Activated CD8-positive, alpha-beta memory T cell treated with anti-CD3 and anti-CD28 coated beads, Interleukin-2, amount 50 U/mL, for 1 hour (primary cell): ENCODE data around the gene ZNF212.

Experiments used
- DNase-seq: peaks from one replicate; pipeline ENCODE4 v3.0.0-alpha.2; 2020; ENCODE audit errors: extremely low read depth

ZNF212 gene

DNA sequence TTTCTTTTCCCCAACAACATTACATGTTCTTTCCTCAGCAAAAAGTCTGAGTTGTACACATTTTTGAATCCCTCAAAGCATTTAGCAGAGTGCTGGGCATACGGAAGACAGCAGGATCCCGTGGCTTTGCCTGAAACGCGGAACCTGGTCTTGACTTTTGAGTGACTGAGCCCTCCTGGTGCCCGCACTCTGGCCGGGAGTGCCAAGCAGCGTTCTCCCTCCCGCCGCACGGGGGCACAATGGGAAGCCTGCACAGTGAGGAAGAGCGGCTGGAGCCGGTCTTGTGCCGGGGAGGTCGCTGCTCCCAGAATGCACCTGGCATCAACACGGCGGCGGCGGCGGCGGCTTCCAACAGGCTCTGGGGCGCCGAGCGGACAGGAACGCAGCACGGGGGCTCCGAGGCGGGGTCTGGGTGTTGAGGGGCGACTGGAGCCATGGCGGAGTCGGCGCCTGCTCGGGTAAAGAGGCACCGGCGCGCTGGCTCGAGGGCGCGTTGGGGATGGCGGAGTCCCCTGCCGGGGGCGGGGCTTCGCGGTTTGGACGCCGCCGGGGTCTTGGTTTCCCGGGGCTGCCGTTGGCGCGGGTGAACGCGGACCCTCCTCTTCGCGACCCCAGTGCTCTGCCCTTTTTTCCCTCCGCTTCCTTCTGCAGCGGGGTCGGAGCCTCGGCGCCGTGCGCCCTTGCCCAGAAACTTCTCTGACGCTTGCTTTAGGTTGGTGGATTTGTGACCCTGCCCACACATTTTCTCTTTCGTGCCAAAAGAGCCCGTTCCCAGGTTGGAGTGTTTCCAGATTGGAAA is at the start of gene ZNF212:
Gene ZNF212 (plus strand): TSS at position 307 of the 799 bp plus-strand sequence. CDS start 128 bp downstream, at position 435.
- DNase-seq: peak; percentile 62

DNA sequence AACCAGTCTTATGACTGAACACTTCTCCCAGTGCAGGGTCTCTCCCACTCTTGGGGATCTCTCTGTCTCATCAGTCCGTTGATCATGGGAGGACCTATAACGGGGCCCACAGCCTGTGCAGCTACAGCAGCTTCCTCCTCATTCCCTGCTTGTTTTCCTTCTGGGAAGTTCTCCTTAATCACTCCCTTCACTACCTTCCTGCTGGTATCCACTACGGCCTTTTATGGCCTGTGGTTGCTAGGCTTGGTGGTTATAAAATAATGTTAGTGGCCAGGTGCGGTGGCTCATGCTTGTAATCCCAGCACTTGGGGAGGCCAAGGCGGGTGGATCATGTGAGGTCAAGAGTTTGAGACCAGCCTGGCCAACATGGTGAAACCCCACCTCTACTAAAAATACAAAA is 47.6 kb upstream of the ZNF212 start:
- no peak for DNase-seq

GRCh38 chr7:149194799-149195179 is 44.7 kb upstream of the ZNF212 start:
- no peak for DNase-seq

DNA sequence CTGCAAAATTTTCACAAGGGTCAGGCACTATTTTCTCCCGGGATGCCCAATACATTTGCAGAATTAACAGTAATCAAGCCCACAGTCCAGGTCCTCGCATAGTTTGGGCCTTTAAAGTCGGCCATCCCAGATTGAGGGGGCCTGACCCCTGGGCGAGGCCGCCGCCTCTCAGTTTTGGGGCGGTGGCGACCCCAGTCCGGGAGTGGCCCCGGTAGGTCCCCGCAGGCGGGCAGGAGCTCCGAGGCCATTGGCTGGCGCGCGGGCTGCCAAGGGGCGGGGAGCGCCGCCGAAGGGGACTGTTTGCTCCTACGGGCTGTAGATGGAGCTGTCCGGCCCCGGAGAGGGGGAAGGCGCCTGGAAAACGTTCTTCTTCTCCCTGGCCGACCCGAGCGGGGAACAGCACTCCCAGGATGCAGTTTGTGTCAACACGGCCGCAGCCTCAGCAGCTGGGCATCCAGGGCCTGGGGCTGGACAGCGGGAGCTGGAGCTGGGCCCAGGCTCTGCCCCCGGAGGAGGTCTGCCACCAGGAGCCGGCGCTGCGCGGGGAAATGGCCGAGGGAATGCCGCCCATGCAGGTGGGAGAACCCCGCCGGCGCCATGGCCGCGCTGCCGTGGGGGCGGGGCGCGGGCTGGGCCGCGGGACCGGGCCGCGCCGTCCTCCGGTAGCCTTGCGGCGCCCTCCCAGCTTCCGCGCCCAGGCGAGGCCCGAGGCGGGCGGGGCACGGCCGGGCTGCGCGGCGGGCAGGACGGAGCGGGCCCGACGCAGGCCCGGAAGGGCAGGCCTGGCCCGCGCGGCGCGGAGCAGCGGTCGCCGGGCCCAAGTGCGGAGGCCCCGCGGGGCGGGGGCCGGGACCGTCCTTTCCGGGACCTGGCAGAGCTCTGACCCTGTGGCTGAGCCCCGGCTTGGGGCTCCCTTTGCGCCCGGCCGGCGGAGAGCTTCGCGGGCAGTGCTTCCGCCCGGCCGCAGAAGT is 44.0 kb upstream of the ZNF212 start, which contains the start of gene ZNF282:
Gene ZNF282 (plus strand): TSS at position 367 of the 971 bp plus-strand sequence. CDS start 44 bp downstream, at position 411.
- DNase-seq: peak; percentile 18

DNA sequence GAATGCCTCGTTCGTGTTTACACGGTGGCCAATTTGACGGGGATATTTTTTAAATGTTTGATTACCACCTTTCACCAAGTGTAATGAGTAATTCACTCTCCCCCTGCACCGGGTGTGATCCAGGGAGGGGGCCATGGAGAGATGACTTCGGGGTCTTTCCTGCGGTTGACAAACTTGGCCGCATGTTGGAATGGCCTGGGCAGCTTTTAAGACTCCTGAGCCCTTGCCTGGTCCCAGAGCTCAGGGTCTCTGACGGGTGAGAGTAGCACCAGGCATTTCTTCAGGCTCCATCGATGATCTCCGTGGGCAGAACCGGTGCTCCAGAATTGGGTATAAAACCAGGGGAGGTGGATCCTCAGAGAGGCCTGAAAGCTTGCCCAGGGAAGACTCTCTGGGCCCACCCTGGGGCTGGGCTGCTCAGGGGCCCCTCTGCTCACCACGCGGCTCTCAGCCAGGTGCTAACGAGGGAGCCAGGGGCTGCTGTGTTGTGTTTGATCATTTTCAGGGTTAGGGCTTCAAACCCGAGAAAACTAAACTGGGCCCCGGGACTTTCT is 43.2 kb upstream of the ZNF212 start:
- no peak for DNase-seq

DNA sequence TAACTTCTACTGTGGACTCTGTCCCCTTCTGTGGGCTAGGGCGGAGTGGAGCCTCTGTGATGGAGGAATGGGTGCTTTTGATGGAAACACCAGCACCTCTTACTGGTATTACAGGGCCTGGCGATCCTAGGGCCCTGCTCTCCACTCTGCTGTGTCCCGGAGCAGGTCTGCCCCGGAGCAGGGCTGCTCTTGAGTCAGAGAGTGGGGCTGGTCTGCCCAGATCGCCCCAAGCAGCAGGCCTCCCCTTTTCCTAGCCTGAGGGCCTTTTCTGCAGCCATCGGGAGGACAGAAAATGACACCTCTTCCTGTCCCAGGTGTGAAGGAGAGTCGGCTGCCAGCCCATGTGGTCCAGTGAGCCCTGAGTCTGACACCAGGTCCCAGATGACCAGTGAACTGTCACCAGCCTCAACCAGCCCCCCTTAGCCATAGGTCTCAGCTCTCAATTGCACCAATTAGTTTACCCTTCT is 42.7 kb upstream of the ZNF212 start:
- DNase-seq: no peak

- no peak for DNase-seq
These were observed 41.8 kb upstream of the ZNF212 start for GRCh38 chr7:149197675-149198074.

- DNase-seq: no peak
These were observed 41.2 kb upstream of the ZNF212 start for GRCh38 chr7:149198161-149198816.

DNA sequence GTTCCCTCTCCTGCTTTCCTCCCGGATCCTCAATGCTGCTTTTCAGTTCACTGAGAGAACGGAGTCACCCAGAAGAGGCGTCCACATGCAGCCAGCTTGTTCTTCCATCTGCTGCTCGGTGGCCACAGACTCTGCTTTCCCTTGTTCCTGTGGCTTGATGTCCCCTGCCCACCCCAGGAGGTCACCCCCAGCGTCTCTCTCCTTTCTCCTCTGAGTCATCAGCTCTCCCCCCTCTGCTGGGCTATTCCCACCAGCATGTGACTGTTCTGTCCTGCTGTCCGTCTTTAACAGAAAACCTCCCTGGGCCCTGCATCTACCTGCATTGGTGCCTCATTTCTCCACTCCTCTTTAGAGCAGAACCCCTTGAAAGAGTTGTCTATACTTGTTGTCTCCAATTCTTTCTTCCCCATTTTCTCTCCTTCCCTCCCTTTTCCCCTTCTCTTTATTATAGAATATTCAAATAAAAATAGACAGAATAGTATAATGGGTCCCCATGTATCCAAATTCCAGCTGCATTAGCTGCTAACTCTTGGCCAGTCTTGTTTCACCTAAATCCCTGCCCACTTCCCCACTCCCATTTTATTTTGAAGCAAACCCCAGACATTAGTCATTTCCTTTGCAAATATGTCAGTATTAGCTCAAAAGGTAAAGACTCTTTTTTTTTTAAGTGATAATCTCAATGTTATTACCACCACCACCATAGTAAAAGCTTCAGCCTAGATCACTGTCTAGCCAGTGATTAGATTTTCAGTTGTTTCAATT is 40.0 kb upstream of the ZNF212 start:
- no peak for DNase-seq

GRCh38 chr7:149202831-149203231 is 36.6 kb upstream of the ZNF212 start:
- no peak for DNase-seq

DNA sequence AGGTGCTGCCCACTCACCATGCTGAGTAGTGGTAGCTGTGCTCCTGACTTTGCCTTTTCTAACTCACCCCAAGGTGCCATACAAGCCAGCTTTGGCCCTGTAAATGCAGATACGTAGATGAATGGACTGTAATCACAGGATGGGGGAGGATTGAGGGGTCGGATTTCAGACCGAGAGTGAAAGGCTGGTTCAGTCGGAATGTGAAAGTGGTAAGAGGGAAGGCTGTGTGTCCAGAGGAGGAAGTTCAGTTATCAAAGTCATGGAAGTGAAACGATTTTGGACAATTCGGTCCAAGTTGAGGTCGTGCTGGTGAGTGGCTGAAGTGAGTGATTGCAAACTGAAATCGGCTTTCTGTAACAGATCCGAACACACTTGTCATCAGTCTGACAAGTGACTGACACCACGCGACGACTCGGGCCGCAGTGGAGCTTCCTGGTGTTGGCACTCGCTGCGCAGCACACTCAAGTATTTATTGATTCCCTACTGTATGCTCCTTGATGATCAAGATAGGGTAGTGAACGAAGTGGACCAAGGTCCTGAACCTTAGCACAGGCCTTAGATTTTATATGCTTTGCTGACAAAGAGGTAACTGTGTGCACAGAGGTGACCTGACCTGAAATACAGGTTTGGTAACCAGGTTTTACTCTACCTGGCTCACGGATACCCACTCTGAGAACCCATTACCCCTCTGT is 33.6 kb upstream of the ZNF212 start:
- DNase-seq: no peak

- DNase-seq: no peak
These were observed 32.0 kb upstream of the ZNF212 start for GRCh38 chr7:149207324-149208035.

DNA sequence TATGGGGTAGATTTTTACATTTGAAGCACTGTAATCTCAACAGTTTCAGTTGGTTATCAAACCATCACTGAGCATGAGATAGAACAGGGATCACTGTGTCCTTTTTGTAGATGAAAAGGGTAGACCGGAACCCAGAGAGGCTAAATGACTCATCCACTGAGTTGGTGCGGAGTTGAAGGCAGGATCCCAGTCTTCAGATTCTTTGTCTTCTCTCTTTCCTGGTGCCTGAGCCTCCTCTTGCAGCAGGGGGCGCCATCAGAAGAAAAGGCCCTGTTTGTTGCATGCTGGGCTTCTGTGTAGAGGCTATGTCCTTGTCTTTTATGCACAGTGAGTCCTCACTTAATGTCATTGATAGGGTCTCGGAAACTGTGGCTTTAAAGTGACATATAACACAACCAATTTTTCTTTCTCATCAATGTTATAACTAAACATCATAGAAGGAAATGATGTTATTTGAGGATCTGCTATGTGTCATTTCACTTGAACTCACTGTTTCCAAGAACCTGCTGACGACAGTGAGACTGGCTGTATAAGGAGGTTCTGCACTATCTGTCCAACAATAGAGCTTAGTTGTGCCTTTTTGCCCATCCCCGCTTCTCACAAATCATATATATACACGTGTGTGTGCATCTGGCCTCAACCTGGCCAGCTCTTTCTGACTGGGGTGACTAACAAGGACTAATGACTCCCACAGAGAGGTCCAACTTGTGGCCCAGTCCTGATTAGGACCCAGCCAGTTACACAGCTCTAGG is 29.8 kb upstream of the ZNF212 start:
- DNase-seq: peak; percentile 19

DNA sequence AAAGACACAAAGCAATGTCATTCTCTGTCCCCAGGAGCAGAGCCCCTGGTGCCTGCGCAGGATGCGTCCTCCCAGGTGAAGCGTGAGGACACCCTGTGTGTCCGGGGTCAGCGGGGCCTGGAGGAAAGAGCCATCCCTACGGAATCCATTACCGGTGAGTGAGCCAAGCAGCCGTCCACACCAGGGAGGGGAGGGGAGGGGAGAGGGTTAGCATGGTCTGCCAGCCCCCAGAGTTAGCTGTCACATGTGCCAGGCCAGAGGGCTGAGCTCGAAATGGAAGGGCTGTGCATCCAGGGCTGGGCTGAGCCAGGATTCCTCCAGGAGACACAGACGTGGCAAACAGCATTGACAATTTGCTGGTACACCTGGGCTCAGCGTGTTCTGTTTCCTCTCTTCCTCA is 28.9 kb upstream of the ZNF212 start:
- DNase-seq: no peak

DNA sequence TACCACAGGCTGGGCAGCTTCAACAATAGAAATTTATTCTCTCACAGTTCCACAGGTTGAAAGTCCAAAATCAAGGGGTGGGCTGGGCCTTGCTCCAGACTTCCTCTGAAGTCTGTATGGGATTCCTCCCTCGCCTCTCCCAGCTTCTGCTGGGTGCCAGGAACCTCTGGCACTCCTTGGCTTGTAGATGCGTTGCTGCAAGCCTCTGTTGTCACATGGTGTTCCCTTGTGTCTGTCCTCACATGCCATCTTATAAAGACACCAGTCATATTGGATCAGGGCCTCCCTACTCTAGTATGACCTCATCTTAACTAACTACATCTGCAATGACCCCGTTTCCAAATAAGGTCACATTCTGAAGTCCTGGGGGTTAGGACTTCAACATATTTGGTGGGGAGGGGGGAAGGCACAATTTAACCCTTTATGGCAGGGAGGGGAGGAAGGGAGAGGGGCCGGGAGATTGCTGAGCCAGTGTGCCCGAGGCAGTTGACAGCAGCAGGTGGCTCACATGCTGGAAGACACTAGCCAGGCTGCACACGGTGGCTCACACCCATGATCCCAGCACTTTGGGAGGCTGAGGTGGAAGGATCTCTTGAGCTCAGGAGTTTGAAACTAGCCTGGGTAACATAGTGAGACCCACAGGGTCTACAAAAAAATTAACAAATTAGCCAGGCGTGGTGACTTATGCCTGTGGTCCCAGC is 25.3 kb upstream of the ZNF212 start:
- DNase-seq: no peak

DNA sequence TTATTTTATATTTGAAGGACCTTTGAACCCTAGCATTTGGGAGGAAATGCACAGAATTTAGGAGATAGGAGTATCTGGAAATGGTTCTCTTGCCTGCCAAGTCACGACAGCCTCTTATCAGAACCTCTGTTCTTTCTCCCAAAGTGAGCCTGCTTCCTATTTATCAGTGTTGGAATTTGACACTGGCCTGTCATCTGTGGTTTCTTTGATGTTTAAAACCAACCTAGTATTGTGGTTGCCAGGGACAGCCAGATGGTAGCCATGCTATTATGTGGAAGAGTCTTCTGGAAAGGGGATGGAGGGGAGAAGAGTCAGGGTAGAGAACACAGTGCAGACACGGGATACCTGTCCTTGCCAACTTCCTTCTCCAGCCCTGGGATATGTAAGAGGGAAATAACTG is 23.0 kb upstream of the ZNF212 start:
- no peak for DNase-seq

DNA sequence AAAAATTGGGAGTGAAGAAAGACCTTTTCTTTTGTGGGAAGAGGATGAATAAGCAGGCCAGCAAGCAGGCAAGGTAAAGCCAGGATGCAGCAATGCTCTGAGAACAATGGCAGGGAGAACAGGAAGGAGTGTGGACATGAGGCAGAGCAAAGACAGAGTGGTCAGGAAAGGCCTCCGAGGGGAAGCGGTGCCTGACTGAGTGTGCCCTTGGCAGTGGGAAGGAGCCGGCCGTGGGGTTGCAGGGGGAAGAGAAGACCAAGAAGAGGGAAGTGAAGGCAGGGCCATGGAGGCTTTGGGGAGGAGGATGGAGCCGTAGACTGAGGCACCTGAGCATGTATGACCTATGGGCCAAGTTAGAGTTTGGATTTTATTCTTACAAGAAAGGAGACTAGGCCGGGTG is 21.9 kb upstream of the ZNF212 start:
- no peak for DNase-seq
